Measurements from ENCODE around the gene THPO.

Gene THPO

DNA sequence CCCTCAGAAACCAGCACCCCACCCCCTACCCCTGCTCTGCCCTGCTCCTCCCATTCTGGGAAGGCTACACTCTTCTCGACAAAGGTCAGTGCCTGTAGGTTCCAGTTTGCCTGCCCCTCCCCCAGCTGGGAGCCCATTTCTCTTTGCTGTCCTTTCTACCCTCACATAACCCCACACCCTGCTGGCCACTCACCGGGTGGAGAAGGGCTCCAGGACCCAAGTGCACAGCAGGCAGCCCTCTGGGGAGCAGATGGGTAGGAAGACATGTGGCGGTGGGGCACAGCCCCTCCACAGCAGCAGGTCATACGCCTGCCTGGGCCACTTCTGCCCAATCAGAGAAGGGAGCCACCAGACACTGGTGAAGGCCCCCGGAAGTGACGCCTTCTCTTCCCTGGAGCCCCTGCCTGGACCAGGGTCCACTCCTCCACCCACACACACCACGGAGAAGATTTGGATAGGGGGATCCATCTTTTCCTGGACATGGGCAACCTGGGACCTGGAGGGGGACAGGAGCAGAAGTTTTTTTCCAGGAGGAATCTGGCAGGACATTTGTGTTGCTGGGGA is at the start of gene THPO:
TSS of gene THPO (minus strand) at position 326 of the 564 bp plus-strand sequence. CDS start 1,948 bp downstream, outside the sequence.
- DNase-seq, result no peak

DNA sequence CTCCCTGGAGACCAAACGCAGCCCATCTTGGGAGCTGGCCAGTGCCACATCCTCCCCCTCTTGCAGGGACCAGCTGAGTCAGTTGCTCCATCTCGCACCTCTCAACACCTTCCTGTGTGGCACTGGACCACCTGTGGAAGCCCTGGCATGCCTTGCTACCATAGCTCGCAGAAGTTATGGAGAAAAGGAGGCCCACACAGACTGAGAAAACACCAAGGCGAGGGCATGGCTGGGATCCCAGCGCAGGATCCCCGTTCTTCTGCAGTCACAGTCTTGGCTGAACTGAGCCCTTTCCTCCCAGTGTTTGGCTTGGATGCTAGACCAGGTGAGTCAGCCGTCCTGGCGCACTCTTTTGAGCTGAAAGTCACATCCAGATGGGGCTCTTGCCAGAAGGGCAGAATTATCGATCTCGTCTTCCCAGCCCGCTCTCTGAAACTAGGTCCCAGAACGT is 48.7 kb upstream of the THPO start:
- DNase-seq, result no peak

DNA sequence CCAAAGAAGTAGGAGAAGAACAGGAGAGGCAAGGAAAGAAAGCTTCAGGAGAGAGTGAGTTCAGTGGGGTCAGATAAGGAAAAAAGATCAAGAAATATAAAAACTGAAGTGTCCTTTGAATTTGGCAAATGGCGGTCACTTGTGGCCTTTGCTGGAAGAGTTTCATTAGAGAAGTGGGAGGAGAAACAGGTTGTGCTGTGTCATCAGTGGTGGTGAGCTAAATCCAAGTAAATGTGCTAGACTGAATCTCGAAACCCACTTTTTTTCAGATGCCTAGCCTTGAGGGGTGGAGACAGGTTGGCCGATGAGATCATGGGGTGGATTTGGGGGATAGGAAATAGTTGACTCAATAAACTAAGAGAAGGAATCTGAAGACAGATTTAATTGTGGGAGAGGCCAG is 45.6 kb upstream of the THPO start:
- no peak for DNase-seq

DNA sequence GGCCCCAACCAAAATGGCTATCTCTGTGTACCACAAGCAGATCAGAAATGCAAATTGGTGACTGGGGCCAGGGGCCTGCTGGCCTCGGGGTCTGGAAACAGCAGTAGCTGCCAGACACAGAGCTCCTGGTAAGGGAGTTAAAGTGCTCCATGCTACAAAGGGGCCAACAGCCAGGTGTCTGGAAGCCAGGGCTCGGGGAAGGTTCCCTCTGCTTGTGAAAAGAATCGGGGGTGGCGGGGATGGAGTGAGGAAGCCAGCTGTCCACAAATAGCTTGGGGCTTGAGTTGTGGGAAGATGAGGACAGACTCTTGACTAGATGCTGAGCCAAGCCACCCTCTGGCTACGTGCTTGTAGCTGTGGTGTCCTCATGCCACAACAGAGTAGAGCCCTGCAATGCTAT is 41.2 kb upstream of the THPO start:
- DNase-seq, result no peak

DNA sequence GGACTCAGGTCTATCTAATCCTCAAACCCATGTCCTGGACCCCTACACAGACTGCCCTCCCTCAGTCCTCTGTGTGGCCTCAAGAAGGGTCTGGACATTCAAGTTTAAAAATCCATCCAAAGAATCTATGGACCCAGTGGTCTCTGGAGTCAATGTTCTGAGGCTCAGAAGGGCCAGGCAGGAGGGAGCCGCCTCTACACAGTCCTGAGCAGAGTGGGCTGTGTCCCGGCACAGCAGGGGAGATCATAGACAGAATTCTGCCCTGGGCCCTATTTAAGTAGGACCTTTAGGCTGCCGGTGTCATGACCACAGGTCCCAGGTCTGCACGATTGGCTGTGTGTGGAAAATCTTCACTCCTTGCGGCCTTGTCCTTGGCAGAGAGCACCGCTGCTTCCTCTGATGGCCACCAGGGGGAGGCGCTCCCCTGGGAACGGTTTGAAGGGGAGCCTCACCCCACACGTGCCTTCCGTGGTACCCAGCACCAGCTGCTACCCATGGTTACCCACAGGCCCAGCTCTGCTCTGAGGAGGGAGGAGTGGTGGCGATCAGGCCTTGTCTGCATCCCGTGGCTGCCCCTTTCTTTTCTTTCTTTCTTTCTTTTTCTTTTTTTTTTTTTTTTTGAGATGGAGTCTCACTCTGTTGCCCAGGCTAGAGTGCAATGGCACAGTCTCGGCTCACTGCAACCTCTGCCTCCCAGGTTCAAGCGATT is 39.8 kb upstream of the THPO start:
- peak; percentile 79 for DNase-seq

DNA sequence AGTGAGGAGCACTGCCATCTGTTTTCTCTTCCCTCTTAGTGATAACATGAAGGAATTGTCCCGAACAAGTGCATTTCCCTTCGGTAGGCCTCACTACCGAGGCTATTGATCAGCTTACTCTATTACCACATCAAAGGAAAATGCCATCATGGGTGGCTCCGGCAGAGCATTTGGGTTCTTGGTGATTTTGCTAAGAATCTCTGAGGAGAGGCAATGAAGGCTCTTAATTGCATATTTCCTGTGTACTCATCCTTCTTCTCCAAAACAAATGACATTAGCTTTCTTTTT is 37.1 kb upstream of the THPO start:
- no peak for DNase-seq

DNA sequence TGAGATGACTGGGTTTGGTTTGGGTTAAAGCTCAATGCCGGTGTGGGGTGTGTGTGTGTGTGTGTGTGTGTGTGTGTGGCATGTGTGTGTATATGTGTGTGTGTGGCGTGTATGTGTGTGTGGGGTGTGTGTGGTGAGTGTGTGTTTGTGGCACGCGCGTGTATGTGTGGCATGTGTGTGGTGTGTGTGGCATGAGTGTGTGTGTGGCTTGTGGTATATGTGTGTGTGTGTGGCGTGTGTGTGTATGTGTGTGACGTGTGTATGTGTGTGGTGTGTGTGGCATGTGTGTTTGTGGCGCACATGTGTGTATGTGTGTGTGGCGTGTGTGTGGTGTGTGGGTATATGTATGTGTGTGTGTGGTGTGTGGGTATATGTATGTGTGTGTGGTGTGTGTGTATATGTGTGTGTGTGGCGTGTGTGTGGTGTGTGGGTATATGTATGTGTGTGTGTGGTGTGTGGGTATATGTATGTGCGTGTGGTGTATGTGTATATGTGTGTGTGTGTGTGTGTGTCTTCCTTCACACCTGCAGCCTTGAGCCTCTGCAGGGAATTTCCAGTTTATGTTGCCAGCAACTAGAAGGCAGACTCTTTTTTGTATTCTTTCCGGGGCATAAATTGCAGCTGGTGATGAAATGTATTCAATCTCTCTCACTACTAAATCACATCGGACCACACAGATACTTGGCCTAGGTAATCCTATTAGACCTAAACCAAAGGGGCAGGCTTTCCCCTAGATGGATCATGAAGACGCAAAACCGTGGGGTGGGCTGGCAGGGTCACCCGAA is 36.6 kb upstream of the THPO start:
- DNase-seq, result no peak

DNA sequence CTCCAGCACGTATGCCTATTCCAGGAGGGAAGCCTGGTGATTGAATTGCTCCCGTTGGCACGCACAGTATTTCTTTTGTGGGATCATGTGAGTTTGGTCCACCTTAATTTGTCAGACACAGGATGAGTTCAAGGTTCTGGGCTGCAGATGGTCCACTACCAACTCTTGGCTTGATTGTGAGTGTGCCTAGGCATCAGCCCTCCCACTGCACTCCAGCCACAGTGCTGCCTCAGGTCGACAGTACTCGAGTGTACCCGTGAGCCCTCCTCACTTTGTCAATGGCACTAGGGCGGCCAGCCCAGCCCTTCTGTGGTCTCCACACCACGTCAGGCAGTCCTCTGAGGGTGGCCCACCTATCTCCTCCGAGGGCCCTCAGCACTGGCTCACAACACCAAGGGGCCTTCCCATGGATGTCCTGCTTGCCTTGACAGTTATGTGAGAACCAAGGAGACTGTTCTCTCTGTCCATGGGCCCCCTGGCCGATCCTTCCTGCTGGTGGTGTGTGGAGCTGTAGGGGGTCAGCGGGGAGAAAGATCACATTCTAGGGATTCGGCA is 32.0 kb upstream of the THPO start:
- no peak for DNase-seq

DNA sequence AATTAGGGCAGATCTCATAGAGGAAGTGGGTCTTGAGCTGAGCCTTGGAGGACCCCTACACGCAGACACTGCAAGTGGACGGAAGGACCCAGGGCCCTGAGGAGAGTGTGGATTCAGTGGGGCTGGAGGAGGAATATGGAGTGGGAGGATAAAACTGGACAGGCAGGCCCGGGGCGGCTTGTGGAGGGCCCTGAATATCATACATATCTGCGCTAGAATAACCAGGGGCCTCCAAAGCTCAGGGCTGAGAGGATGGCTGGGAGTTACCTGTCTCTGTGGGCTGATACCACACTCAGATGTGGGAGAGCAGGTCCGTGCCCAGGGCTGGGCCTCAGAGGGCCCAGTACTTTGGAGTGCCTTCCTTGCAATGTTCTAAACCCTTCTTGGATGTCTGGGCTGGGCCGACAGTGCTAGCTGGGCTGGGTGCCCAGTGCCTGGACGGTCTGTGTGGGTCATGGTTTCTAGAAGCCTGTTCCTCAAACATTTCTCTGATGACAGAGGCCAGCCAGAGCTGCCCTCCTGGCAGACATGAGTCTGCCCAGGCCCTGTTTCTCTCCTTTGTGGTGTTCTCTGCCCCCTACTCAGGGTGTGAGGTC is 31.4 kb upstream of the THPO start:
- no peak for DNase-seq

DNA sequence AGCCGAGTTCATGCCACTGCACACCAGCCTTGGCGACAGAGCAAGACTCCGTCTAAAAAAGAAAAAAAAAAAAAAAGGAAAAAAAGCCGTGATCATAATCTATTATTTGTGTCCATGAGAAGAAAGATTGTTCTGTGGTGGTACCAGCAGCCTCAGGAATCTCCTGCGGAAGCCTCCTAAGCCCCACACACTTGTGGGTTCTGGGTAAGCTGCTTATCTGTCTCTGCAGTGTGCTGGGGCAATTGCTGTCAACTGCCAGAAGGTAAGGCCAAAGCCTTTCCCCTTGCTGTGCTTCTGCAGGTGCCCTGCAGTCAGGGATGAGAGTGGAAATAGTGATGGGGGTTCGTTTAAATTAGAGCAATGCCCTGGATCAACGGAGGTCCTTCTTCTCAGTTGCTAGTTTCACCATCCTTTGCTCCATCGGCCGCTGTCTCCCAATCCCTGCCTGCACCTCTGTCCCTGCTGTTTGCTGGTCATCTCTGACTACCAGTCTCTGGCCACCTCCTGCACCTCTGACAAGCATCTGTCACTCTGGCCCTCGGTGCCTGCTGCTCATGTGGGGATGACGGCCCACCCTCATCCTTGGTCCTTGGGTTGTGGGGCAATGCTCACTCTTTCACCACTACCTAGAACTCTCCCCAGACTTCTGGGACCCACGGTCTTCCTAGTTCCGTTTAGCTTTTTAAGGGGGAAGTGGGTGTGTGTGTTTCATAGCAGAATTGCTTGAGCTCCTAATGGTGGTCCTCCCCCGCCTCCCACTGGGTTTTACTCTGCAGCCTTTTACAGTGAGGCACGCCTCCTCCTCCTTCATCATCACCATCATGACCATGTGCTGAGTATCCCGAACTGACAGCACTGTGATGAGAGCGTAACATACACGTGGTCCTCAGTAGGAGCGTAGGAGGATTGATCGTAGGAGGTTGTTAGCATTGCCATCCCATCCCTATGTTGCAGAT is 27.3 kb upstream of the THPO start:
- DNase-seq, result peak; percentile 44

DNA sequence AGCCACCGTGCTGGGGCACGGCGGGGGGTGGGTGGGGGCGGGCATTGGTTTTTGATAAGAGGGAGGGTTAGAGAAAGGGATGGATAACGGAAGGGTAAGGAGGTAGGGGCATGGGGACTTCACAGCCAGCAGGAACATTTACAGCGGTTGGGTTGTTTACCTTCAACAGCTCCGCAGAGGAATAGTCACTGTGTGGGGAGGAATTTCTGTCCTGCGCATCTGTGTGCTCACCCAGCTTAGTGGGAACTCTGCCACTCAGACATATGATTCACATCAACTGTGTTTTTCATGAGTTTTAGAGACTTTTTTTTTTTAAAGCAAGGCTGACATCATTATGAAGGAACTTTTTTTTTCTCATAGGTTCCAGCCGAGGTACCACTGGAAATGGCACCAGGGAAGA is 21.4 kb upstream of the THPO start:
- DNase-seq, result no peak

DNA sequence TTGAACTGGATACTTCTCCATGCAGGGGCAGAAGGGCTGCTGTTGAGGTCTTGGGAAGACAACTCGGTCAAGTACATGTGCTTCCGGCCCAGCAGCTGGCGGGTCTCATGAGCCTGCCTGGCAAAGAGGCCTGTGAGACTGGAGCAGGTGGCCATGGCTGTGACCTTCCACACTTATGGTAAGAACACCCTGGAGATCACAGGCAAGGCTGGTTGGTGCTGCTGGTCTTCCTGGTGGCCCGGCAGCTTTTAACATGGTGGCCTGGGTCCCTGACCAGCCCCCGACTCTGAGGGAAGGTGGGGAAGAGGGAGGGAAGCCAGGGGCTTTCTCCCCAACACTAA is 17.3 kb upstream of the THPO start:
- no peak for DNase-seq

DNA sequence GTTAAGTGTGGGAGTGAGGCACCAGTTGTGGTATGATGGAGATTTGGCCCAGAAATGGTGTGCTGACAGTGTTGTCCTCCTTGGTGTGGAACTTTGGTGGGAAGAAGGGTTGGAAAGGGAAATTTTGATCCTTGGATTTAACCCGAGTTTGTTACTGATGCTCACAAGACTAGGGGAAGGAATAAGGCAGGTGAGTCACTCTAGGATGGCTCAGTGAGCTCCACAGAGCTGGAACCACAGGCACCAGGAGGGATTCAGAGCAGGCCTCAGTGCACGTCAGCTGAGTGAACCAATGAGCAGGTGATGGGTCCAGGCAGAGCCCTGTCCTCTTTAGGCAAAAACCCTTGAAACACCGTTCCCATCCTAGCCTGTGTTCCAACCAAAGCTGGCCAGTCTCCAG is 13.3 kb upstream of the THPO start:
- DNase-seq, result no peak

DNA sequence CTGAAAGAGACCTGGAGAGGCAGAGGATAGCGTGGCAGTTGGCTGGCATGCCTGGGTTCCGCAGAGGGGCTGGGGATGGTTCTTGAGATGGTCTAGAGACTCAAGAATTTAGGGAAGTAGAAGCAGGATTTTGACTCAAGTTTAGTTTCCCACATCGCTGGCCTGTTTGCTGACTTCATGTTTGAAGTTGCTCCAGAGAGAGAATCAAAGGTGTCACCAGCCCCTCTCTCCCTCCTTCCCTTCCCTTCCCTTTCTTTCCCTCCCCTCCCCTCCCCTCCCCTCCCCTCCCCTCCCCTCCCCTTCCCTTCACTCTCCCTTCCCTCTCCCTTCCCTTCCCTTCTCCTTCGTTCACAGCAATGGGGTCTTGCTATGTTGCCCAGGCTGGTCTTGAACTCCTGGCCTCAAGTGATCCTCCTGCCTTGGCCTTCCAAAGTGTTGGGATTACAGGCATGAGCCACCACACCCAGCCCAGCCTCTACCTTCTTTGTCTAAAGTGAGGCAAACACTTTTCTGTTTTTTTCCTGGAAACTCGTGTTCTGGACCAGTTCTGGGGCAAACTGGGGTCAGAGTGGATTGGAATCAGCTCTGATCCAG is 12.0 kb upstream of the THPO start:
- no peak for DNase-seq

DNA sequence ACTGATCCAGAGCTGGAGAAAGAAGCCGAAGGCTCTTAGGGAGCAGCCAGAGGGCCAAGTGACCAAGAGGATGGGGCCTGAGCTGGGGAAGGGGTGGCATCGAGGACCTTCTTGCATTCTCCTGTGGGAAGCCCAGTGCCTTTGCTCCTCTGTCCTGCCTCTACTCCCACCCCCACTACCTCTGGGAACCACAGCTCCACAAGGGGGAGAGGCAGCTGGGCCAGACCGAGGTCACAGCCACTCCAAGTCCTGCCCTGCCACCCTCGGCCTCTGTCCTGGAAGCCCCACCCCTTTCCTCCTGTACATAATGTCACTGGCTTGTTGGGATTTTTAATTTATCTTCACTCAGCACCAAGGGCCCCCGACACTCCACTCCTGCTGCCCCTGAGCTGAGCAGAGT is 11.4 kb upstream of the THPO start:
- no peak for DNase-seq

DNA sequence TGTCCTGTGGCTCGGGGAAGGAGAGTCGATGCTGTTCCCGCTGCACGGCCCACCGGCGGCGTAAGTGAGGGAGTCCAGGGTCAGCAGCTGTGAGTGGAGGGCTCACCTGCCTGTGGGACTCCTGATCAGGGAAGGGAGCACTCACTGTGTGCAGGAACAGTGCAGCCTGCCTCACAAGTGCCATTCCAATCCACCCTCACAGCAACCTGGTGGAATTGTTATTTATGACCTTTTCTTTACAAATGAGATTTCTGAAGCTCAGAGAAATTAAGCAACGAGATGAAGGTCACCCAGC is 10.9 kb upstream of the THPO start:
- no peak for DNase-seq

DNA sequence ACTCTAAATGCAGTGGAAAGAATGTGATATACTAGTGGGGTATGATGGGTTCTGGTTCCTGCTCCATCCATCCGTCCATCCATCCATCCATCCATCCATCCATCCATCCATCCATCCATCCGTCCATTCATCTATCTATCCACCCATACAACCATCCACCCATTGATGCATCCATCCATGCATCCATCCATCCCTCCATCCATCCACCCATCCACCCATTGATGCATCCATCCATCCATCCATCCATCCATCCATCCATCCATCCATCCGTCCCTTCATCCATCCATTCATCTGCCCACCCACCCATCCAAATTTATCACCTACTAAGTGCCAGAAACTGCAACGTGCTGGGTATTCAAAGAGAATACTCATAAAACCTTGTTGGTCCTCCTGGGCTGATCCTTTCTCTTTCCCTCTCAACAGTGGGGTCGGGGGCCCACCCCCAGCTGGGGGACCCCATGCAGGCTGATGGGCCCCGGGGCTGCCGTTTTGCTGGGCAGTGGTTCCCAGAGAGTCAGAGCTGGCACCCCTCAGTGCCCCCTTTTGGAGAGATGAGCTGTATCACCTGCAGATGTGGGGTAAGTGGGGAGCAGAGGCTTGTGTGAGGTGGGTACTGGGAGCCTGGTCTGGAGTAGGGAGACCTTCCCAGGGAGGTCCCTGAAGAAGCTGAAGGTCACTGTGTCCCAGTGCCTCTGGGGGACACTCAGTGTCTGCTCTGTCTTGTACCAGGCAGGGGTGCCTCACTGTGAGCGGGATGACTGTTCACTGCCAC is 10.3 kb upstream of the THPO start:
- DNase-seq, result no peak

DNA sequence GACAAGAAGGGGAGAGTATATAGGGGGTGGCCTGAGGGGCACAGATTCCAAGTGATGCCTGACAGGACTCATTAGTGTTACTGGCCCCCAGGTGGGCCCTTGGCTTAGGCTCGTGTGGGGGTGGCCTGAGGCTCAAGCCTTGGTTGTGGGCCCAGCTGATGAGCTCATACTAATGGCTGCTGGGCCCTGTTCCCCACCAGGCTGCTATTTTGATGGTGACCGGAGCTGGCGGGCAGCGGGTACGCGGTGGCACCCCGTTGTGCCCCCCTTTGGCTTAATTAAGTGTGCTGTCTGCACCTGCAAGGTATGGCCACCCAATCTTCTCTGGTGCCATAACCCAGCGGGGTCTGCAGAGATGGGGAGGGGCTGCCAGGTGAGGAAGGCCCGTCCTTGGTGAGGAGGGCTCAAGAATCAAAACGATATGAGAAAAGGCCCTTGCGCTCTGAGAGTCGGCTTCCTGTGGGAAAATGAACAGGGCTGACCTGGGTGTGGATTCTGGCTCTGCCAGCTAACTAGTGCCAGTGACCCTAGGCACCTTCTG is 9.2 kb upstream of the THPO start:
- DNase-seq, result no peak

DNA sequence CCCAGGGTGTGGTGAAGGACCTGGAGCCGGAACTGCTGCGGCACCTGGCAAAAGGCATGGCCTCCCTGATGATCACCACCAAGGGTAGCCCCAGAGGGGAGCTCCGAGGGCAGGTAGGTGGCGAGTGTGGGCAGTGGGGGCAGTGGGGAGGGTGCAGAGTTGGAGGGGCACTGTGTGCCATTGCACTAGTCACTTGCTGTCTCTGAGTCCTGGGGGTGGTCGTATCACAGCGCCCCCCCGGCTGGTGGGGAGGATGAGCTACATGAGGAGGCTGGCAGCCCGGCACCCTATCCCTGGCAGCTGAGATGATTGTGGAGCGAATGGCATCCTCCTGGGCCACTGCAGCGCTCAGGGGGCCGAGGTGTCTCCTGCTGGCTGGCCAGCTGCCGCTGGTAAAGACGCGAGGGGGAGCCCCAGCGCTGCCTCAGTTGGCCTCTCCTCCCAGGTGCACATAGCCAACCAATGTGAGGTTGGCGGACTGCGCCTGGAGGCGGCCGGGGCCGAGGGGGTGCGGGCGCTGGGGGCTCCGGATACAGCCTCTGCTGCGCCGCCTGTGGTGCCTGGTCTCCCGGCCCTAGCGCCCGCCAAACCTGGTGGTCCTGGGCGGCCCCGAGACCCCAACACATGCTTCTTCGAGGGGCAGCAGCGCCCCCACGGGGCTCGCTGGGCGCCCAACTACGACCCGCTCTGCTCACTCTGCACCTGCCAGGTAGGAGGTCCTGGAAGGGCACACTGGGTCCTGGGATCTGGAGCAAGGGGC is 8.2 kb upstream of the THPO start:
- DNase-seq, result no peak

DNA sequence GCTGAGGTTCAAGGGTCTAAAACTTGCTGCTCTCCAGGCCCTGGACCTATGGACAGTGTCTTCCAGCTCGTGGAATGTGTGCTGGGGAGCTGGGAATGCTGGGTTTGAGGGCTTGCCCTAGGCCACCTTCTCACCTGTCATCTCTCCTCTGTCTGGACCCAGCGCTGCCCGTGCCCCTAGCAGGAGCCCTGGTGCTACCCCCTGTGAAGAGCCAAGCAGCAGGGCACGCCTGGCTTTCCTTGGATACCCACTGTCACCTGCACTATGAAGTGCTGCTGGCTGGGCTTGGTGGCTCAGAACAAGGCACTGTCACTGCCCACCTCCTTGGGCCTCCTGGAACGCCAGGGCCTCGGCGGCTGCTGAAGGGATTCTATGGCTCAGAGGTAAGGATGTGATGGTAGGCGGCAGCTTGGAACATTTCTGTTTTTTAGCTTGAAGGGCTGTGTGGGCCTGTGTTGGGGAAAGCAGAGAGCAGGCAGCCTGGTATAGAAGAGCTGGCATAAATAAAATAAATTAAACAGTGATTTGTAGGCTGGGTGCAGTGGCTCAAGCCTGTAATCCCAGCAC is 6.9 kb upstream of the THPO start:
- DNase-seq, result no peak

Data from hematopoietic multipotent progenitor cell treated with erythropoietin and hydrocortisone succinate and interleukin-3 and kit ligand, for 8 days (in vitro differentiated cells).